ENCODE data around the gene SPPL3. TPM values are rescaled to one million over a fixed set of nuclear protein-coding genes. Genes with fewer than 3 reads are reported as not detected.

SPPL3 gene
- total RNA-seq, 4 donors from 2014 or later = 30.3 to 47.1 (median 34.2) TPM

- DNase-seq = no peak
- TF ChIP-seq CTCF (IDR thresholded peaks at IDR 0.05) = no peak
- no peak for TF ChIP-seq POLR2A (IDR thresholded peaks at IDR 0.05)
- Histone ChIP-seq H3K27me3 (no peaks in the 10 kb centered on the region), H3K4me1 (peaks cover 0 to 34% (median 0%) of the 10 kb centered on the region in 3 donors), H3K4me3 (no peak overlapping the region), H3K9me3 (no peaks in the 10 kb centered on the region), H3K36me3 (peaks cover 4 to 56% (median 6%) of the 10 kb centered on the region in 3 donors), H3K27ac (no peak overlapping the region)
- WGBS, 2 donors = 81 to 84% methylated on average over 9 to 27 of the region's 27 CpGs
- intact Hi-C loops (cut with DNase I) = no loop called here
These were observed 144.4 kb downstream of the SPPL3 start for GRCh38 chr12:120759591-120760348.

GRCh38 chr12:120758798-120759590 is 145.2 kb downstream of the SPPL3 start:
- intact Hi-C loops (cut with DNase I) = no loop called here
- H3K4me1 ChIP-seq = peaks cover 0 to 34% (median 0%) of the 10 kb centered on the region in 3 donors
- WGBS, 2 donors = 82 to 92% methylated on average over 7 of the region's 7 CpGs
- DNase-seq = no peak
- H3K27me3 ChIP-seq = no peaks in the 10 kb centered on the region
- no peak overlapping the region for H3K4me3 ChIP-seq
- TF ChIP-seq CTCF (IDR thresholded peaks at IDR 0.05) (no peak), POLR2A (IDR thresholded peaks at IDR 0.05) (no peak)
- no peaks in the 10 kb centered on the region for H3K9me3 ChIP-seq
- H3K36me3 ChIP-seq = peaks cover 0 to 48% (median 0%) of the 10 kb centered on the region in 3 donors
- H3K27ac ChIP-seq = no peak overlapping the region

- H3K9me3 ChIP-seq = no peaks in the 10 kb centered on the region
- H3K4me3 ChIP-seq = no peak overlapping the region
- peaks cover 0 to 37% (median 0%) of the 10 kb centered on the region in 3 donors for H3K36me3 ChIP-seq
- 87% methylated on average over 6 of the region's 6 CpGs; no CpG with 5 or more reads in 1 of the 2 donors for WGBS, 2 donors
- no peak for DNase-seq
- H3K27ac ChIP-seq = no peak overlapping the region
- H3K27me3 ChIP-seq = no peaks in the 10 kb centered on the region
- no peak for TF ChIP-seq POLR2A (IDR thresholded peaks at IDR 0.05)
- no peak for TF ChIP-seq CTCF (IDR thresholded peaks at IDR 0.05)
- H3K4me1 ChIP-seq = peaks cover 0 to 28% (median 0%) of the 10 kb centered on the region in 3 donors
- intact Hi-C loops (cut with DNase I) = no loop called here
These were observed 146.2 kb downstream of the SPPL3 start for GRCh38 chr12:120757949-120758348.

- intact Hi-C loops (cut with DNase I) = no loop called here
- WGBS, 2 donors = 73 to 84% methylated on average over 2 to 4 of the region's 4 CpGs
These were observed 146.9 kb downstream of the SPPL3 start for GRCh38 chr12:120757226-120757742.

More at GRCh38 chr12:120757226-120757742, 146.9 kb downstream of the SPPL3 start:
- Histone ChIP-seq H3K27me3 (no peaks in the 10 kb centered on the region), H3K4me3 (no peak overlapping the region), H3K27ac (no peak overlapping the region), H3K36me3 (peaks cover 0 to 31% (median 0%) of the 10 kb centered on the region in 3 donors), H3K9me3 (no peaks in the 10 kb centered on the region), H3K4me1 (peaks cover 0 to 21% (median 0%) of the 10 kb centered on the region in 3 donors)
- DNase-seq = no peak
- no peak for TF ChIP-seq CTCF (IDR thresholded peaks at IDR 0.05)
- TF ChIP-seq POLR2A (IDR thresholded peaks at IDR 0.05) = no peak

All from esophagus squamous epithelium (tissue), 5 donors.